GM12864 (cell line): ENCODE data around the gene CDH23.

Experiments used
- DNase-seq: peaks from one replicate; pipeline ENCODE4 v3.0.0-alpha.2; 2011; ENCODE audit warnings: low read depth
- H3K4me3 ChIP-seq: 2 replicates; pipeline ENCODE4 v1.5.1; 2011; ENCODE audit warnings: mild to moderate bottlenecking, low read depth, low read length, control low read depth
- CTCF ChIP-seq: IDR thresholded peaks from 2 replicates; pipeline ENCODE4 v1.5.1; 2011; ENCODE audit warnings: low read depth, mild to moderate bottlenecking, moderate library complexity, low read length, control low read depth, inconsistent platforms; ENCODE audit errors: missing control alignments

CDH23 gene

GRCh38 chr10:71790749-71791440 is 394.2 kb downstream of the CDH23 start:
- no peak overlapping the region for H3K4me3 ChIP-seq
- DNase-seq = no peak
- TF ChIP-seq CTCF = no peak

GRCh38 chr10:71795248-71795647 is 398.5 kb downstream of the CDH23 start:
- no peak overlapping the region for H3K4me3 ChIP-seq
- TF ChIP-seq CTCF = no peak
- no peak for DNase-seq

GRCh38 chr10:71796749-71797405 is 400.2 kb downstream of the CDH23 start:
- DNase-seq = no peak
- H3K4me3 ChIP-seq = no peak overlapping the region
- TF ChIP-seq CTCF = no peak

- TF ChIP-seq CTCF = no peak
- no peak for DNase-seq
These were observed 401.0 kb downstream of the CDH23 start for GRCh38 chr10:71797533-71798307.

GRCh38 chr10:71798308-71798624 is 401.5 kb downstream of the CDH23 start:
- DNase-seq = no peak
- TF ChIP-seq CTCF = no peak
- no peak overlapping the region for H3K4me3 ChIP-seq

More at GRCh38 chr10:71797533-71798307, 401.0 kb downstream of the CDH23 start:
- no peak overlapping the region for H3K4me3 ChIP-seq

GRCh38 chr10:71799112-71799511 is 402.4 kb downstream of the CDH23 start:
- no peak for TF ChIP-seq CTCF
- DNase-seq = no peak
- H3K4me3 ChIP-seq = no peak overlapping the region
